HEK293 (cell line): ENCODE data around the gene IFNAR1.

Experiments used
- CTCF ChIP-seq: fragments of 450-650 bp; formaldehyde crosslinking; IDR thresholded peaks from 2 replicates; pipeline ENCODE4 v1.5.1; 2016; ENCODE audit warnings: missing biosample characterization, missing genetic modification characterization
- KLF16 ChIP-seq: fragments of 450-650 bp; formaldehyde crosslinking; IDR thresholded peaks from 2 replicates; pipeline ENCODE4 v1.5.1; 2017; ENCODE audit warnings: missing biosample characterization, missing genetic modification characterization
- PBX3 ChIP-seq: sonication (generic); formaldehyde crosslinking; IDR thresholded peaks from 2 replicates; pipeline ENCODE4 v1.8.1; 2022; ENCODE audit warnings: mild to moderate bottlenecking, moderate library complexity, missing genetic modification reagents
- ZBTB49 ChIP-seq: fragments of 450-650 bp; formaldehyde crosslinking; IDR thresholded peaks from 2 replicates; pipeline ENCODE4 v1.5.1; 2016; ENCODE audit warnings: missing biosample characterization, missing genetic modification characterization, low read depth
- ZNF114 ChIP-seq: fragments of 450-650 bp; formaldehyde crosslinking; IDR thresholded peaks from 2 replicates; pipeline ENCODE4 v1.5.0; 2017; ENCODE audit warnings: missing biosample characterization, missing genetic modification characterization
- ZNF18 ChIP-seq: fragments of 450-650 bp; formaldehyde crosslinking; IDR thresholded peaks from 2 replicates; pipeline ENCODE4 v1.5.1; 2016; ENCODE audit warnings: missing biosample characterization, missing genetic modification characterization
- ZNF600 ChIP-seq: fragments of 450-650 bp; formaldehyde crosslinking; IDR thresholded peaks from 2 replicates; pipeline ENCODE4 v1.5.1; 2016; ENCODE audit warnings: missing biosample characterization, missing genetic modification characterization
- ZNF704 ChIP-seq: fragments of 450-650 bp; formaldehyde crosslinking; IDR thresholded peaks from 2 replicates; pipeline ENCODE4 v1.5.1; 2016; ENCODE audit warnings: missing biosample characterization, missing genetic modification characterization
- ZXDB ChIP-seq: fragments of 450-650 bp; formaldehyde crosslinking; IDR thresholded peaks from 2 replicates; pipeline ENCODE4 v1.5.1; 2016; ENCODE audit warnings: missing biosample characterization, missing genetic modification characterization

GRCh38 chr21:33305938-33306337, 18.8 kb upstream of the IFNAR1 start:
- no peak for TF ChIP-seq PBX3
- no peak for TF ChIP-seq ZNF114
- no peak for TF ChIP-seq ZXDB (tag by site-specific recombination)
- no peak for TF ChIP-seq CTCF (tag by site-specific recombination)
- TF ChIP-seq ZNF18 (tag by site-specific recombination): no peak
- no peak for TF ChIP-seq ZNF600 (tag by site-specific recombination)
- TF ChIP-seq KLF16 (tag by site-specific recombination): no peak
- TF ChIP-seq ZBTB49: no peak
- no peak for TF ChIP-seq ZNF704 (tag by site-specific recombination)
